Ishikawa (cell line): ENCODE results near the gene MUC5AC.

Experiments used
- CEBPB ChIP-seq: IDR thresholded peaks from 2 replicates; pipeline ENCODE4 v1.6.1; 2012
- CREB1 ChIP-seq: IDR thresholded peaks from 2 replicates; pipeline ENCODE4 v1.6.1; 2012; ENCODE audit warnings: low read depth
- EGR1 ChIP-seq: IDR thresholded peaks from 2 replicates; pipeline ENCODE4 v1.6.1; 2012
- EP300 ChIP-seq: IDR thresholded peaks from 2 replicates; pipeline ENCODE4 v1.6.1; 2012; ENCODE audit warnings: borderline replicate concordance
- FOXM1 ChIP-seq: IDR thresholded peaks from 2 replicates; pipeline ENCODE4 v1.6.1; 2012; ENCODE audit warnings: low read depth, borderline replicate concordance
- MAX ChIP-seq: IDR thresholded peaks from 2 replicates; pipeline ENCODE4 v1.6.1; 2012
- NFIC ChIP-seq: IDR thresholded peaks from 2 replicates; pipeline ENCODE4 v1.6.1; 2012
- RAD21 ChIP-seq: IDR thresholded peaks from 2 replicates; pipeline ENCODE4 v1.6.1; 2012; ENCODE audit warnings: low read depth
- REST ChIP-seq: IDR thresholded peaks from 2 replicates; pipeline ENCODE4 v1.6.1; 2012; ENCODE audit warnings: low read depth, mild to moderate bottlenecking
- TAF1 ChIP-seq: IDR thresholded peaks from 2 replicates; pipeline ENCODE4 v1.6.1; 2012; ENCODE audit warnings: low read depth, mild to moderate bottlenecking
- TCF12 ChIP-seq: IDR thresholded peaks from 2 replicates; pipeline ENCODE4 v1.6.1; 2012; ENCODE audit warnings: low read depth
- TEAD4 ChIP-seq: IDR thresholded peaks from 2 replicates; pipeline ENCODE4 v1.6.1; 2012
- YY1 ChIP-seq: IDR thresholded peaks from 2 replicates; pipeline ENCODE4 v1.6.1; 2012; ENCODE audit warnings: low read depth
- ZBTB7A ChIP-seq: IDR thresholded peaks from 2 replicates; pipeline ENCODE4 v1.6.1; 2012; ENCODE audit warnings: low read depth
- TF ChIP-seq, protein P1 (sequence below): IDR thresholded peaks from 2 replicates; pipeline ENCODE4 v1.6.1; 2012

Gene MUC5AC

DNA sequence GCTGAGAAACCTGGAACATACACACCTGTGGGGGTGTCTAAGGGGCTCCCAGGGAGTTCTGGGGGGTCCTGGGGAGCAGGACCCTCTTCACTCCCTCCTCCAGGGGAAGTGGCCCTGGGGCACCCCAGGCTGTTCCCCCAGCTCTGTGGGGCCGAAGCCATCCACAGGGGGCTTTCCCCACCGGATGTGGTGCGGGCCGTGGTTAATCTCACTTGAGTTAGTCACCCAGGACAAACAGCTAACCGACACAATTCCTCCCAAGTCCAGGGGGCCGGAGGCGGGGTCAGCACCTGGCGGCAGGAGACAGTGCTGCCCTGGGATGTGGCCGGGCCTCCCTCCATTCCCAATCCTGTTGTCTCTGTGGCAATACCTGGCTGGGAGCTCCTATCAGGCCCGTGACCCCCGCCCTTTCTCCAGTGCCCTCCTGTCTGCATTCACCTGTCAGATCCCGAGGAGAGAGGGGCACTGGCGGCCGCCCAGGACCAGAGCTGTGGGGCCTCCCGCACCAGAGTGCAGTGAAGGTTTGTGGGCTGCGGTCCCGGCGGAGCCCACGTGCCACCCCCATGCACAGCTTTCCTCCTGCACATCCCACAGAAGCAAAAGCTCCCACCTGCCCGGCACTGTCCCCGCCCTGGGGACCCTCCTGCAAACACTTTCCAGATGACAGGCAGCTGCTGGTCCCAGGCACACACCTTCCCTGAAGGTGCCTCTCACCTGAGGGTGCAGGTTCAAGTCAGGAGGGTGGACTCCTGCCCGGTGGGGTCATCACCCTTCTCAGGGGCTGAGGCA, 5.2 kb upstream of the MUC5AC start:
- TF ChIP-seq TEAD4: peak; percentile 51; the same call in 1 of the 2 replicates
- TF ChIP-seq MAX: peak; percentile 30; the same call in 1 of the 2 replicates
- TF ChIP-seq RAD21: no peak
- TF ChIP-seq CEBPB: peak; percentile 43; the same call in 1 of the 2 replicates
- peak; percentile 82; the same call in 1 of the 2 replicates for TF ChIP-seq FOXM1
- peak; percentile 96 for TF ChIP-seq TCF12
- TF ChIP-seq EGR1: no peak
- TF ChIP-seq, protein P1, sequence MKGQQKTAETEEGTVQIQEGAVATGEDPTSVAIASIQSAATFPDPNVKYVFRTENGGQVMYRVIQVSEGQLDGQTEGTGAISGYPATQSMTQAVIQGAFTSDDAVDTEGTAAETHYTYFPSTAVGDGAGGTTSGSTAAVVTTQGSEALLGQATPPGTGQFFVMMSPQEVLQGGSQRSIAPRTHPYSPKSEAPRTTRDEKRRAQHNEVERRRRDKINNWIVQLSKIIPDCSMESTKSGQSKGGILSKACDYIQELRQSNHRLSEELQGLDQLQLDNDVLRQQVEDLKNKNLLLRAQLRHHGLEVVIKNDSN: peak; percentile 31; the same call in 1 of the 2 replicates
- peak; percentile 46; the same call in 1 of the 2 replicates for TF ChIP-seq TAF1
- no peak for TF ChIP-seq CREB1
- no peak; the same call in 1 of the 2 replicates for TF ChIP-seq REST
- TF ChIP-seq EP300: peak; percentile 91
- peak; percentile 92; the same call in 1 of the 2 replicates for TF ChIP-seq ZBTB7A
- TF ChIP-seq NFIC: peak; percentile 79
- no peak for TF ChIP-seq YY1

- TF ChIP-seq YY1 (peak; percentile 61; the same call in 1 of the 2 replicates), FOXM1 (peak; percentile 73), TCF12 (peak; percentile 97), EP300 (peak; percentile 97), RAD21 (peak; percentile 16; the same call in 1 of the 2 replicates), EGR1 (0 out of 2 replicates have a peak, but pooled peaks have one; percentile 26), NFIC (peak; percentile 95), MAX (peak; percentile 37), ZBTB7A (peak; percentile 26; the same call in 1 of the 2 replicates), TEAD4 (peak; percentile 73), CREB1 (no peak), REST (no peak)
- TF ChIP-seq, protein P1: no peak
Observed at GRCh38 chr11:1153105-1153950, 4.4 kb upstream of the MUC5AC start.

DNA sequence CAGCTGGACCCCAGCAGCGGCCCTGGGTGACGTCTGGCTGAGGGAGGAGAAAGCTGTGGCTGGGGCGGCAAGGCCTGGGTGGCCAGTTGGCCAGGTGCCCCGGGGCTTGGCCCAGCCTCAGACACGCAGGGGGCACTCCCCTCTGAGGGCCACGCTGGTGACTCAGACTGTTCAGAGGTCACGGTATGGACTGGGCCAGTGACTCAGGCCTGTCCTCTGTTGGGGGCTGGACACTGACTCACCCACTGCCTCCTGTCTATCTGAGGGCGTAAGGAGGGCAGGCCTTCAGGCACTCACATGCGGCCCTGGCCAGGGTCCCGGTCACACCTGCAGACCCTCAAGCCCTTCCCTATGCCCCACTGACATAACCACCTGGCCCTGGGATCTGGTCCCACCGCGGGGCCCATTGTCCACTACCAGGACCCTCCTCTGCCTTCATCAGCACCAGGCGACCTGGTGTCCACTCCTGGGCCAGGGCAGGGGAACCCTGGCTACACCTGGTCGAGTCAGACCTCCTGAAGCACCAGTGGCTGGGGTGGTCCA, 3.7 kb upstream of the MUC5AC start:
- no peak for TF ChIP-seq YY1
- TF ChIP-seq MAX: peak; percentile 81
- no peak for TF ChIP-seq REST
- TF ChIP-seq ZBTB7A: peak; percentile 99
- peak; percentile 31; the same call in 1 of the 2 replicates for TF ChIP-seq RAD21
- TF ChIP-seq EGR1: peak; percentile 44; the same call in 1 of the 2 replicates
- peak; percentile 99 for TF ChIP-seq TCF12
- TF ChIP-seq TAF1: no peak; the same call in 1 of the 2 replicates
- TF ChIP-seq EP300: peak; percentile 97
- peak; percentile 35; the same call in 1 of the 2 replicates for TF ChIP-seq CREB1
- peak; percentile 62; the same call in 1 of the 2 replicates for TF ChIP-seq CEBPB
- TF ChIP-seq, protein P1: peak; percentile 5; the same call in 1 of the 2 replicates
- peak; percentile 99 for TF ChIP-seq NFIC
- peak; percentile 88 for TF ChIP-seq TEAD4
- TF ChIP-seq FOXM1: peak; percentile 86
